ENCODE data around the gene PSORS1C1.

PSORS1C1 gene

DNA sequence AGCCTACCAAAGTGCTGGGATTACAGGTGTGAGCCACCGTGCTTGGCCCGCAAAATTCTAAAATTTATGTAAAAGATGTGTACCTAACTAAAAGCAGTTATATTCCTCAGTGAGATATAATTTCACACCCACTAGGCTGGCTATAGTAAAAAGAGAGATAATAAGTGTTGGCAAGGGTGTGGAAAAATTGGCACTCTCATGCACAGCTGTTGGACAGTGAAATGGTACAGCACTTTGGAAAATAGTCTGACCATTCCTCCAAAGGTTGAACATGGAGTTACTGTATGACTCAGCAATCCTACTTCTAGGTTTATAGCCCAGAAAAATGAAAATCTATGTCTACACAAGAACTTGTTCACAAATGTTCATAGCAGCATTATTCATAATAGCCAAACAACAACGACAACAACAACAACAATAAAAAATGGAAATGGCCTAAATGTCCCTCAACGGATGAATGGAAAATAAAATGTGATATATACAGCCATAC, 16.1 kb upstream of the PSORS1C1 start:
- no peak for DNase-seq (ENCODE audit: insufficient read length)
- FAIRE-seq, result no peak
- TF ChIP-seq TAF1 (IDR thresholded peaks at IDR 0.05; ENCODE audit: borderline replicate concordance, low read depth, low read length), result no peak
- no peak for TF ChIP-seq POLR2A (IDR thresholded peaks at IDR 0.05; ENCODE audit: low read depth, low read length)
- no peak for TF ChIP-seq POLR2AphosphoS5 (IDR thresholded peaks at IDR 0.05; ENCODE audit: low read depth, low read length)

DNA sequence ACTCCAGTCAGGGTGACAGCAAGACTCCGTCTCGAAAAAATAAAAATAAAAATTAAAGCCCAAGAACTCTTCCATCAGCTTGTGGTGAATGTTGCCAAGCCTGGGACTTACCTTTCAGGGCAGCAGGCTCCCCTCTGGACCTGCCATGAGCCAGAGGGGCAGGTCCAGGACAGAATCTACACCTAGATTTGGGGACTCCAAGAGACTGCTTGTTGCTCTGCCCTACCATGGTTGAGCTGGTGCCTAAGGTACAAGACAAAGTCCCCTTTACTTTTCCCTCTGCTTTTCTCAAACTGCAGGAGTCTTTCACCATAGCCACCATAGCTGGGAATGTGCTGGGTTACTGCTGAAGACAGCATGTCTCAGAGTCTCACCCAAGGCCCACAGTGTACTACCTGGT, 11.5 kb upstream of the PSORS1C1 start:
- FAIRE-seq (no peak), DNase-seq (ENCODE audit: insufficient read length) (no peak)
- no peak for TF ChIP-seq POLR2A (IDR thresholded peaks at IDR 0.05; ENCODE audit: low read depth, low read length)
- no peak for TF ChIP-seq POLR2AphosphoS5 (IDR thresholded peaks at IDR 0.05; ENCODE audit: low read depth, low read length)

DNA sequence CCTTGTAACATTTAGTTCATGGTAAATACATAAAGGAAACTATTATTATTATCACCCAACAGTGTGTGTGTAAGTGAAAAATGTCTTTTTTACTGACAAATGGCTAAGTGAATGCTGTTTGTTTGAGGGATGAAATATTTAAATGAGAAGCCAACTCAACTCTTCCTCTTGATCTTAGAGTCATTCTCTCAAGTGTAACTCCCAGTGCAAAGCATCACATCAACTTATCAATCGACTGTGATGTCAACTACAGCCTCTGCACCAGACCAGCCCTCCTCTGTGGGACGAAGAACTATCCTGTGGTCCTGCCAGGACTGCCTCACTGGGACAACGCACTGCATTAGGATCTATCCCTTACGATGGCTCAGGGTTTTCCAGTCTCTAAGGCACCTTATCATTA, 7.5 kb upstream of the PSORS1C1 start:
- FAIRE-seq (no peak), DNase-seq (ENCODE audit: insufficient read length) (no peak)
- no peak for TF ChIP-seq POLR2A (IDR thresholded peaks at IDR 0.05; ENCODE audit: low read depth, low read length)
- no peak for TF ChIP-seq TAF1 (IDR thresholded peaks at IDR 0.05; ENCODE audit: borderline replicate concordance, low read depth, low read length)
- no peak for TF ChIP-seq POLR2AphosphoS5 (IDR thresholded peaks at IDR 0.05; ENCODE audit: low read depth, low read length)

DNA sequence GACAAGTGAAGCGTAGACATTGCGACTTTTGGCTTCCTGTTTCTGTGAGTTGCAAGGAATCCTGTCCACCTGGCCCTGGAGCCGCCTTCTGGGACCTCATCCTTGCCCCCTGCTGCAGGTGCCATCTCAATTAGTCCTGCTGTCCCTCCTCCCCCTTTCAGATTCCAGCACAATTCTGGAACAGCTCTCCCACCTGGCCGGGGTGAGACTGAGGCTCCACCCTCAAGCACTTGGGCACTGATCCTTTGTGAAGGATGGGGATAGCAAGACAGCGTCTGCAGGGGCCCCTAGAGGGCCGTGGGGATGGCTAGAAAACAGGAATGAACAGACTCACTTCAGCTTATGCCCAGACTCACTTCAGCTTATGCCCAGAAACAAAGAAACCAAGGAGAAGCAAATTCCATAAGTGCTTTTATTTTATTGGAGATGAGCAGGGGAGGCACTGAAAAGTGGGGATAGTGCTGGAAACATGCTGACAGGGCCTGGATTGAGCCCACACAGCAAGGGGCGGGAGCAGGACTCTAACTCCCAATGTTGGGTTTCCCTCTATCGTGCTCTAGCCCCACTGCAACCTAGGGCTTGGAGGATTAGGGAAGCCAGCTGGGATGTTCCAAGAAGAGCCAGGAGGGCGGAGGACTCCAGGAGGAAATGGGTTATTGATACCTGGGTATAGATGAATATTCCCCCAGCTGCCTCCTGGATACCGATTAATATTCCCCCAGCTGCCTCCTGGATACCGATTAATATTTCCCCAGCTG, 3.6 kb upstream of the PSORS1C1 start:
- TF ChIP-seq TAF1 (IDR thresholded peaks at IDR 0.05; ENCODE audit: borderline replicate concordance, low read depth, low read length), result no peak
- TF ChIP-seq POLR2A (IDR thresholded peaks at IDR 0.05; ENCODE audit: low read depth, low read length), result no peak
- TF ChIP-seq POLR2AphosphoS5 (IDR thresholded peaks at IDR 0.05; ENCODE audit: low read depth, low read length), result no peak
- FAIRE-seq (no peak), DNase-seq (ENCODE audit: insufficient read length) (no peak)

DNA sequence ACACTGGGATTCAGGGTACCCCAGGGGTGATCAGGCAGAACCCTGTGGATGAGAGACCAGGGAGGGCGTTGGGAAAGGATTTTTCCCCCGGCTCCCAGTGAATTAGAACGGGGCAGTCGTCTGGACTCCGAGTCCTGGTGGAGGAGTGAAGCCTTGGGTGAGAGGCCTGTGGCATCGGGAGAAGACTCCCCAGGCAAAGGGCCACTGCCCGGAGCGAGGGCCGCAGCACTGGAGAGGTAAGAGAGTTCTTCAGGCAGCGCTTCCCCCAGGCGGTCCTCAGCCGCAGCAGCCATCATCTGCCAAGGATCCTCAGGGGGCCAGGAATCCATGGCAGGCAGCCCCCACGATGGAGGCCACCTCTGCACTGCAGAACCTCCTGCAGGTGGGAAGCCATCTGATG, 2.9 kb upstream of the PSORS1C1 start:
- FAIRE-seq (no peak), DNase-seq (ENCODE audit: insufficient read length) (no peak)
- TF ChIP-seq TAF1 (IDR thresholded peaks at IDR 0.05; ENCODE audit: borderline replicate concordance, low read depth, low read length) (no peak), POLR2AphosphoS5 (IDR thresholded peaks at IDR 0.05; ENCODE audit: low read depth, low read length) (no peak), POLR2A (IDR thresholded peaks at IDR 0.05; ENCODE audit: low read depth, low read length) (no peak)

DNA sequence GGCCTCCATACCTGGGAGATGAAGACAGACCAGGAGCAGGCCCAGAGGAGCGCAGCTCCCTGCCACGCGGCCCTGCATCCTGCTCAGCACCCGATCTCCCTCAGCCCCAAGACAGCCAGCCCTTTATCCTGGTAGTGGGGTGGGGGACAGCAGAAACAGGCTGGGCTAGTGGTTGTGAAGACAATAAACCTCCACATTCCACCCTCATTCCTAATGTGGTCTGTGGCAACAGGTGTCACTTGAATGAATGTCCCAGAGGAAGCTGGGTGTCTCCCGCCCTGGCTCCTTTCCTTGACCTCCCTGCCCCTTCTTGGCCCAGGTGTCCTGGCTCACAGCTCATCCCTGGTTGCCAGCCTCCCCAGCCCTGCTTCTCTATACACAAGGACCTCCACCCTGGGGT, 2.1 kb upstream of the PSORS1C1 start, which contains the start of gene C6orf15:
TSS of gene C6orf15 (minus strand) at position 98 of the 400 bp plus-strand sequence. CDS start at position 78, 20 bp downstream.
- TF ChIP-seq POLR2A (IDR thresholded peaks at IDR 0.05; ENCODE audit: low read depth, low read length) (no peak), TAF1 (IDR thresholded peaks at IDR 0.05; ENCODE audit: borderline replicate concordance, low read depth, low read length) (no peak), POLR2AphosphoS5 (IDR thresholded peaks at IDR 0.05; ENCODE audit: low read depth, low read length) (no peak)
- FAIRE-seq, result no peak
- no peak for DNase-seq (ENCODE audit: insufficient read length)

DNA sequence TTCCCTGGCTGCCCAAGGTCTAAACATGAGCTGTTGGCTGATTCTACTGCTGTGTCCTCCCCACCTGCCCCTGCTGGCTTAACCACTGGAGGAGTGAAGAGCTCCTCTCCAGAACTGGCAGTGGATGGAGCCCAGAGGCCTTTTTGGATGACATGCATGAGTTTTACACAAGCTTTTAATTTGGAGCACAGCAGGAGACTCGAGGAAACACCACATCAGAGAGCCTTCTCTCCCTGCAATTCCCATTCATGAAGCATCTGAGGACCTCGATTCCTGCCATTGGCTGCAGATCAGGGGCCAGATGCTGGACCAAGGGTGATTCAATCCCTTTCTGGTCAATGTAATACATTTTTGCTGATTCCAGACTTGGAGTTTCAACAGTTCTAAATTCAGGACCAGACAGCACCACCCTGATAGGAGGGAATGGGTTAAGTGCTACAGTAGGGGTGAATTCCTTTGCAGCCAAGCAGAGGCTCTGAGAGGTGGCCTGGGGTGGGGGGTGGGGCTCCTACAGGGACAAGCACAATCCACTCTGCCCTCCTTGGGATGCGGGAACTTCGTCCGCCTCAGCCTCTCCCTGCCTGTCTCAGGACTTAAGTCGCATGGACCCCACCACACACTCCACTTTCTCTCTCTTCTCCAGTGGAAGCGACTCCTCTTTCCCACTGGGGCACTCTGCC, 599 bp upstream of the PSORS1C1 start:
- TF ChIP-seq TAF1 (IDR thresholded peaks at IDR 0.05; ENCODE audit: borderline replicate concordance, low read depth, low read length), result no peak
- no peak for TF ChIP-seq POLR2AphosphoS5 (IDR thresholded peaks at IDR 0.05; ENCODE audit: low read depth, low read length)
- no peak for TF ChIP-seq POLR2A (IDR thresholded peaks at IDR 0.05; ENCODE audit: low read depth, low read length)
- DNase-seq (ENCODE audit: insufficient read length), result no peak
- no peak for FAIRE-seq

DNA sequence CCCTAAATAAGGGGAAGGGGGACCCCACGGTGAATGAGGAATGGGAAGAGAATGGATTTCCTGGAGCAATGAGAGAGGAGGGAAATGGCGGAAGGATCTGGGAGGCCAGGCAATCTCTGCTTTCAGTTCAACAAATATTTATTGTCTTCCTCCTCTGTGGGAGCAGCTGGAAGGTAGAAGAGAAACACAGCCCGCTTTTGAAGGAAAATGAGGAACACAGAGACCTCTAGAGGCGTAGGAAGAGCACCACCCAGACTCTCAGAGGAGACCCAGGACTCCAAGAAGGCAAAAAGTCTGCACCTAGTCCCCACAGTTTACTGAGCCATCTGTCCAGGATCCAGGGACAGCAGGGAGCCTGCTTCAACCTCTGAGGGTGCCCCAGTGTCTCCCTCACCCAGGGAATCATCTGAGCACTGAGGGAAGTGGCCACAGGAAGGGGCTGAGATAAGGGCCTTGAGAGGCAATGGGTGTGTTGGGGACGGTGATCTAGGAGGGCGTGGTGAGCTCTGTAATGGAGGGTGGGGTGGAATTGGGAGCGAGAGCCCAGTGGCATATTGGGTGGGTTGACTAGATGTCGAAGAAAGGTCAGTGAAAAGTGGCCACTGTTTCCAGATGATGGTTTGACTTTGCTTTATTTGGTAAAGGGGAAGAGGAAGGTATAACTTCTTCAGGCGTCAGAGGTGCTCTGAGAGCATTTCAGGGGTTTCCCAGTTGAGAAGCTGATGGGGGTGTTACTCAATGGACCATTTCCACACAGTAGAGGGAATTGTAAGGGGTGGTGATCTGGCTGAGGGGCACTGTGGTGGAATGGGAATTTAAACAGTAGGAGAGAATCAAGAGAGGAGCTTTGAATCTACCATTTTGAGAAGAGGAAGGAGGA, 610 bp downstream of the PSORS1C1 start:
- DNase-seq (ENCODE audit: insufficient read length), result no peak
- TF ChIP-seq POLR2AphosphoS5 (IDR thresholded peaks at IDR 0.05; ENCODE audit: low read depth, low read length) (no peak), TAF1 (IDR thresholded peaks at IDR 0.05; ENCODE audit: borderline replicate concordance, low read depth, low read length) (no peak), POLR2A (IDR thresholded peaks at IDR 0.05; ENCODE audit: low read depth, low read length) (no peak)
- FAIRE-seq, result no peak

DNA sequence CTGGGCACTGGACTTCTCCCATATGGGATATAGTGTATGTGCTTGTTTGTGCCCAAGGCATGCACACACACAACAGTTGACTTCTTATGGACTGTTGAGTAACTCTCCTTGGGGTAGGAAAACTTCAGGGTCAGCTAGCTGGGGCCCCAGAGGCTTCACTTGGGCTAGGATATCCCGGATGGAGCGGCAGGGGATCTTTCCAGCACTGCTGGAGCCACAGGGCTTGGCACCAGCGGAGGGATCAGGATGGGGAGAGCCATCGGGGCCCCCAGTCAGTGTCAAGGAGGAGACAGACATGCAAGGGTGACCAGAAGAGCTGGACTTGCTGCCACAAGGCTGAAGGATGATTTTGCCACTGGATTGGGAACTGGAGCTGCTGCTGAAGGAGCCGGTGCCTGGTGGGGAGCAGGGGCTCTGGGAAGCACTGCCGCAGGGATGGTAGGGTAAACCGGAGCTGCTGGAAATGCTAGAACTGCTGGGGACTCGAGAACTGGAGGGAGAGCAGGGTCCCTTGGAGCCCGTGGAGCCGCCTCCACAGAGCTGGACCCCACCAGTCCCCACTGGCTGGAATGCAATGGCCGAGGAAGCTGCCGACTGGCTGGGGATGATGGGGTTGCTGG, 1.5 kb downstream of the PSORS1C1 start:
- TF ChIP-seq POLR2A (IDR thresholded peaks at IDR 0.05; ENCODE audit: low read depth, low read length) (no peak), POLR2AphosphoS5 (IDR thresholded peaks at IDR 0.05; ENCODE audit: low read depth, low read length) (no peak), TAF1 (IDR thresholded peaks at IDR 0.05; ENCODE audit: borderline replicate concordance, low read depth, low read length) (no peak)
- FAIRE-seq, result no peak
- no peak for DNase-seq (ENCODE audit: insufficient read length)

DNA sequence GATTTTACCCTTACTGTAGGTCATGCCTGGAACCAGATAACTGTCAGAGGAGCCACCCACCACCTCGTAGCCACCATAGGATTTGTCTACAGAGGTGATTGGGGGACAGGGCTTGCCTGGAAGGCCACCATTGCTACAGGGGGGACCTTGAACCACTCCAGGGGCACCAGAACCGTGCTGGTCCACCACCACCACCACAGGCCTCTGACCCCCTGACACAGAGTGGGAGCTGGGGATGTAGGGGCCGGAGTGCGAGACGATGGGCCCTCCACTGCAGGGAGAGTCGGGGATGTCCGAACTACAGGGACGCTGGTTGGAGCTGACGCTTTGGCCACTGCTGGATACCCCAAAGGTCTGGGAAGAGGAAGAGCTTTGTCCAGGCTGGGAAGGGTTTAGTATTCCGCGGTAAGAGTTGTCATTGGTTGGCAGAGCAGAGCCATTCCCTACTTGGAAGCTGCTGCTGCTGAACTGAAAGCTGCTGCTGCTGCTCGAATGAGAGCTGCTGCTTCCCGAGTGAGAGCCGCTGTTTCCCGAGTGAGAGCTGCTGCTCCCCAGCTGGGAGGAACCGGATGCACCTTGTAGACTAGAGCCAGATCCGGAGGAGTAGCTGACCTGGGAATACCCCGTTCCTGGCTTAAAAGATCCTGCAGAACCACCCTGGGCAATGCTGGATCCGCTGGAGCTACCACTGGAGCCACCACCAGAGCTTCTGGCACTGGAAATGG, 2.2 kb downstream of the PSORS1C1 start:
- TF ChIP-seq POLR2A (IDR thresholded peaks at IDR 0.05; ENCODE audit: low read depth, low read length), result no peak
- no peak for TF ChIP-seq TAF1 (IDR thresholded peaks at IDR 0.05; ENCODE audit: borderline replicate concordance, low read depth, low read length)
- TF ChIP-seq POLR2AphosphoS5 (IDR thresholded peaks at IDR 0.05; ENCODE audit: low read depth, low read length), result no peak
- no peak for DNase-seq (ENCODE audit: insufficient read length)
- no peak for FAIRE-seq
